Neural cell (in vitro differentiated cells): Measurements from ENCODE around the gene SNX20. TPM values are rescaled to one million over a fixed set of nuclear protein-coding genes. Genes with fewer than 3 reads are reported as not detected.

Source experiments
- H2AFZ ChIP-seq: fragments of 200-600, 300-800 bp; sonication (generic), shearing (Covaris generic); 2 replicates; pipeline ENCODE4 v1.6.0; 2014; ENCODE audit warnings: low read depth, mild to moderate bottlenecking, antibody characterized with exemption, low read length, moderate library complexity
- H3F3A ChIP-seq: fragments of 200-600 bp; shearing (Covaris generic); 2 replicates; pipeline ENCODE4 v1.6.1; 2016; ENCODE audit warnings: mild to moderate bottlenecking, moderate library complexity, mixed read lengths, antibody characterized with exemption, low read length; ENCODE audit not compliant: insufficient read depth, poor library complexity, severe bottlenecking
- H3K27ac ChIP-seq: fragments of 200-600, 300-800 bp; sonication (generic), shearing (Covaris generic); 2 replicates; pipeline ENCODE4 v1.5.1; 2014; ENCODE audit warnings: mild to moderate bottlenecking, low read length, moderate library complexity
- H3K27me3 ChIP-seq: fragments of 300-800, 200-600 bp; sonication (generic), shearing (Covaris generic); 2 replicates; pipeline ENCODE4 v1.6.0; 2014; ENCODE audit warnings: mild to moderate bottlenecking, low read depth, low read length, moderate library complexity; ENCODE audit not compliant: insufficient read depth
- H3K36me3 ChIP-seq: fragments of 300-800, 200-600 bp; sonication (generic), shearing (Covaris generic); 2 replicates; pipeline ENCODE4 v1.5.1; 2014; ENCODE audit warnings: mild to moderate bottlenecking, antibody characterized with exemption, low read length, moderate library complexity; ENCODE audit not compliant: insufficient read depth
- H3K4me2 ChIP-seq: fragments of 300-800, 200-600 bp; sonication (generic), shearing (Covaris generic); 2 replicates; pipeline ENCODE4 v1.6.0; 2014; ENCODE audit warnings: mild to moderate bottlenecking, low read length
- H3K4me3 ChIP-seq: fragments of 300-800, 200-600 bp; sonication (generic), shearing (Covaris generic); 2 replicates; pipeline ENCODE4 v1.5.1; 2014; ENCODE audit warnings: mild to moderate bottlenecking, low read length, moderate library complexity
- H3K79me2 ChIP-seq: fragments of 200-600 bp; shearing (Covaris generic); replicated peaks from 2 replicates; pipeline ENCODE4 v1.6.0; 2014; ENCODE audit warnings: mild to moderate bottlenecking, low read length, moderate library complexity; ENCODE audit not compliant: insufficient read depth
- H3K9ac ChIP-seq: fragments of 300-800, 200-600 bp; sonication (generic), shearing (Covaris generic); 2 replicates; pipeline ENCODE4 v1.6.1; 2016; ENCODE audit warnings: mild to moderate bottlenecking, low read length, mixed read lengths
- H3K9me2 ChIP-seq: fragments of 200-600 bp; shearing (Covaris generic); 2 replicates; pipeline ENCODE4 v1.6.1; 2016; ENCODE audit warnings: mild to moderate bottlenecking, low read length, mixed read lengths; ENCODE audit not compliant: insufficient read depth
- H3K9me3 ChIP-seq: fragments of 200-600, 300-800 bp; sonication (generic), shearing (Covaris generic); 2 replicates; pipeline ENCODE4 v1.6.1; 2016; ENCODE audit warnings: mild to moderate bottlenecking, mixed run types, low read length, moderate library complexity, mixed read lengths
- H4K20me1 ChIP-seq: fragments of 200-600 bp; shearing (Covaris generic); 2 replicates; pipeline ENCODE4 v1.6.1; 2016; ENCODE audit warnings: mild to moderate bottlenecking, mixed run types; ENCODE audit not compliant: insufficient read depth
- EP300 ChIP-seq: fragments of 450-650 bp; conservative IDR thresholded peaks from 2 replicates; pipeline ENCODE4 v1.6.1; 2014; ENCODE audit warnings: antibody characterized with exemption, mild to moderate bottlenecking, moderate library complexity; ENCODE audit not compliant: poor library complexity, severe bottlenecking
- EZH2 ChIP-seq: fragments of 200-600, 300-800 bp; shearing (Covaris generic), sonication (generic); IDR thresholded peaks from 2 replicates; pipeline ENCODE4 v1.6.1; 2014; ENCODE audit warnings: antibody characterized with exemption, low read length, borderline replicate concordance, mild to moderate bottlenecking; ENCODE audit not compliant: insufficient read depth, poor library complexity, severe bottlenecking
- MXI1 ChIP-seq: fragments of 450-650 bp; conservative IDR thresholded peaks from 2 replicates; pipeline ENCODE4 v1.6.1; 2014; ENCODE audit warnings: antibody characterized with exemption, mild to moderate bottlenecking; ENCODE audit not compliant: poor library complexity, severe bottlenecking
- POLR2AphosphoS5 ChIP-seq: IDR thresholded peaks from 2 replicates; pipeline ENCODE4 v1.6.1; 2012
- RAD21 ChIP-seq: fragments of 450-650 bp; conservative IDR thresholded peaks from 2 replicates; pipeline ENCODE4 v1.6.1; 2014; ENCODE audit warnings: antibody characterized with exemption, mild to moderate bottlenecking, moderate library complexity
- REST ChIP-seq: IDR thresholded peaks from 2 replicates; pipeline ENCODE4 v1.6.1; 2012; ENCODE audit warnings: borderline replicate concordance
- SMC3 ChIP-seq: fragments of 450-650 bp; conservative IDR thresholded peaks from 2 replicates; pipeline ENCODE4 v1.6.1; 2014; ENCODE audit warnings: antibody characterized with exemption, mild to moderate bottlenecking, moderate library complexity; ENCODE audit not compliant: poor library complexity
- TAF1 ChIP-seq: IDR thresholded peaks from 2 replicates; pipeline ENCODE4 v1.6.1; 2012; ENCODE audit warnings: low read depth
- polyA plus RNA-seq: library from polyadenylated mRNA; depleted of rRNA; stranded (reverse); fragments of >200 nt; gene quantifications from 2 replicates; pipeline ENCODE4 v1.2.3, GENCODE V29; 2014

SNX20 gene
- polyA plus RNA-seq, 1 donor from 2014 or later: not detected

- no peaks in the 10 kb centered on the region for H4K20me1 ChIP-seq
- H3K36me3 ChIP-seq: no peaks in the 10 kb centered on the region
- H3K79me2 ChIP-seq: no peaks in the 10 kb centered on the region
Observed at GRCh38 chr16:50722960-50723359, 41.8 kb upstream of the SNX20 start.

DNA sequence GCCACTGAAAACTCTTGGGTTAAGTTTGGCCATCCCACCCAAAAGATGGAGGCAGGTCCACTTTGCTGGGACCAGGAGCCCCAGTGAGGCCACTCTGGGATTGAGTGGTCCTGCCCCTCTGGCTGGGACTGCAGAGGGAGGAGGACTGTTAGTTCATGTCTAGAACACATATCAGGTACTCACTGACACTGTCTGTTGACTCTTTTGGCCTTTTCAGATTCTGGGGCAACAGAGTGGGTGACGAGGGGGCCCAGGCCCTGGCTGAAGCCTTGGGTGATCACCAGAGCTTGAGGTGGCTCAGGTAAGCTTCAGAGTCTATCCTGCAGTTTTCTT is 41.3 kb upstream of the SNX20 start:
- no peak overlapping the region for H3K4me2 ChIP-seq
- no peaks in the 10 kb centered on the region for H3K9me3 ChIP-seq
- no peaks in the 10 kb centered on the region for H3K9me2 ChIP-seq

More at GRCh38 chr16:50722960-50723359, 41.8 kb upstream of the SNX20 start:
- Histone ChIP-seq H3K9me2 (no peaks in the 10 kb centered on the region), H3K27ac (no peak overlapping the region), H3K9ac (no peak overlapping the region), H3F3A (no peaks in the 10 kb centered on the region), H3K9me3 (no peaks in the 10 kb centered on the region), H2AFZ (no peak overlapping the region), H3K4me2 (no peak overlapping the region), H3K4me3 (no peak overlapping the region), H3K27me3 (no peaks in the 10 kb centered on the region)
- TF ChIP-seq POLR2AphosphoS5: no peak
- no peak for TF ChIP-seq EP300
- no peak for TF ChIP-seq RAD21
- no peak for TF ChIP-seq SMC3
- TF ChIP-seq TAF1: no peak
- TF ChIP-seq MXI1: no peak
- TF ChIP-seq REST: no peak

More for the DNA sequence above, 41.3 kb upstream of the SNX20 start:
- no peaks in the 10 kb centered on the region for H3K27me3 ChIP-seq
- no peaks in the 10 kb centered on the region for H3K36me3 ChIP-seq
- TF ChIP-seq POLR2AphosphoS5: no peak
- TF ChIP-seq TAF1: no peak
- no peak for TF ChIP-seq MXI1
- no peak for TF ChIP-seq EP300
- TF ChIP-seq RAD21: no peak
- TF ChIP-seq EZH2: no peak
- no peak for TF ChIP-seq SMC3
- no peak for TF ChIP-seq REST
- H2AFZ ChIP-seq: no peak overlapping the region
- H3F3A ChIP-seq: no peaks in the 10 kb centered on the region
- no peak overlapping the region for H3K27ac ChIP-seq
- no peak overlapping the region for H3K4me3 ChIP-seq
- H4K20me1 ChIP-seq: no peaks in the 10 kb centered on the region
- no peaks in the 10 kb centered on the region for H3K79me2 ChIP-seq
- H3K9ac ChIP-seq: no peak overlapping the region
